Right lung (tissue), 10 donors: ENCODE measurements around the gene MAGEL2. TPM values are rescaled to one million over a fixed set of nuclear protein-coding genes. Genes with fewer than 3 reads are reported as not detected.

Experiments used
- DNase-seq, 2 donors: peaks; one replicate each; pipeline ENCODE4 v3.0.0-alpha.2; 2013
- long read RNA-seq, 8 donors: transcript quantifications; one replicate each; lab custom pipeline, GENCODE V29; 2026
- polyA plus RNA-seq, 5 donors: library from polyadenylated mRNA; unstranded; fragments of 120-200 nt; gene quantifications; one replicate each; pipeline versions ENCODE4 v1.2.1 to v1.2.3, GENCODE V29; 2013; ENCODE audit warnings: inconsistent platforms in 1 of 5, low replicate concordance in 1 of 5; ENCODE audit not compliant: insufficient read length in 5 of 5, insufficient read depth in 1 of 5

Gene MAGEL2
- 1 to 10 TPM; 2.8 to 6.0 (median 3.8) TPM for polyA plus RNA-seq
- long read RNA-seq, donor 1, full-length matches to known transcripts, result 8 of 8 reads
- long read RNA-seq, donor 1, partial matches to known transcripts, result 0 of 8 reads
- long read RNA-seq, donor 1, other reads (novel, unspliced or antisense), result 0 of 8 reads
- long read RNA-seq, donor 2, full-length matches to known transcripts, result 1 of 1 reads
- long read RNA-seq, donor 2, partial matches to known transcripts, result 0 of 1 reads
- long read RNA-seq, donor 2, other reads (novel, unspliced or antisense), result 0 of 1 reads
- long read RNA-seq, donor 3, full-length matches to known transcripts, result 2 of 2 reads
- long read RNA-seq, donor 3, partial matches to known transcripts, result 0 of 2 reads
- long read RNA-seq, donor 3, other reads (novel, unspliced or antisense), result 0 of 2 reads
- long read RNA-seq, donor 4, full-length matches to known transcripts, result 11 of 11 reads
- long read RNA-seq, donor 4, partial matches to known transcripts, result 0 of 11 reads
- long read RNA-seq, donor 4, other reads (novel, unspliced or antisense), result 0 of 11 reads
- long read RNA-seq, donor 5, full-length matches to known transcripts, result 8 of 8 reads
- long read RNA-seq, donor 5, partial matches to known transcripts, result 0 of 8 reads
- long read RNA-seq, donor 5, other reads (novel, unspliced or antisense), result 0 of 8 reads
- long read RNA-seq, donor 6, full-length matches to known transcripts, result 9 of 9 reads
- long read RNA-seq, donor 6, partial matches to known transcripts, result 0 of 9 reads
- long read RNA-seq, donor 6, other reads (novel, unspliced or antisense), result 0 of 9 reads
- long read RNA-seq, donor 7, result 0 reads
- long read RNA-seq, donor 8, full-length matches to known transcripts, result 2 of 2 reads
- long read RNA-seq, donor 8, partial matches to known transcripts, result 0 of 2 reads
- long read RNA-seq, donor 8, other reads (novel, unspliced or antisense), result 0 of 2 reads

GRCh38 chr15:23647421-23648370 is at the start of gene MAGEL2:
Gene MAGEL2 (minus strand): TSS chr15:23647867. CDS start chr15:23647742, 125 bp downstream.
- DNase-seq, result peak; percentile 70 to 74

DNA sequence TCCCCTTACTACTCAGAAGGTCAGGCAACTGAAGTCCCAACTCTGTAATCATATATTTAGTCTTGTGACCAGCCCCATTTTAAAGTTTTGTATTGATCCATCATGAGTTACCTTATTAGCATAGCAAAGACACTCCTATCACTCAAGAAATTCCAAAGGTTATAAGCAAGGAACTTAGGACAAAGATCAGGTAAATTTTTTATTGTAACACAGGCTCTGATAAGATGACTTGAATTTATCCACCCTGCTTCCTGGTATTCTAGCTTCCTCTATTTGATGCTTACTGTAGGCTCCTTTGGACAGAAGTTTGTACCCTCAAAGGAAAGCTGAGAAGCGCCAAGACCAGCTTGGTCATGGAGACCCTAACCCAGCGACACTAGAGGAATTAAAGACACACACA is 47.6 kb upstream of the MAGEL2 start:
- no peak for DNase-seq

- no peak for DNase-seq
Measured at GRCh38 chr15:23694592-23694991, 46.9 kb upstream of the MAGEL2 start.

GRCh38 chr15:23690450-23690852 is 42.8 kb upstream of the MAGEL2 start:
- DNase-seq, result peak; percentile 86 to 87

GRCh38 chr15:23690015-23690414 is 42.3 kb upstream of the MAGEL2 start:
- DNase-seq, result no peak

GRCh38 chr15:23687143-23687470 is 39.4 kb upstream of the MAGEL2 start, which contains the start of gene NDN:
Gene NDN (minus strand): TSS chr15:23687305. CDS start chr15:23687217, 88 bp downstream.
- DNase-seq, result peak; percentile 55 to 64

GRCh38 chr15:23686466-23687142 is 38.9 kb upstream of the MAGEL2 start:
- DNase-seq, result no peak

GRCh38 chr15:23671481-23671880 is 23.8 kb upstream of the MAGEL2 start:
- DNase-seq, result no peak

GRCh38 chr15:23670970-23671369 is 23.3 kb upstream of the MAGEL2 start:
- DNase-seq, result no peak

- no peak for DNase-seq
Measured at GRCh38 chr15:23663232-23663631, 15.6 kb upstream of the MAGEL2 start.

- peak in 1 of 2 donors; percentile 22 for DNase-seq
Measured at GRCh38 chr15:23648920-23649515, 1.4 kb upstream of the MAGEL2 start.

DNA sequence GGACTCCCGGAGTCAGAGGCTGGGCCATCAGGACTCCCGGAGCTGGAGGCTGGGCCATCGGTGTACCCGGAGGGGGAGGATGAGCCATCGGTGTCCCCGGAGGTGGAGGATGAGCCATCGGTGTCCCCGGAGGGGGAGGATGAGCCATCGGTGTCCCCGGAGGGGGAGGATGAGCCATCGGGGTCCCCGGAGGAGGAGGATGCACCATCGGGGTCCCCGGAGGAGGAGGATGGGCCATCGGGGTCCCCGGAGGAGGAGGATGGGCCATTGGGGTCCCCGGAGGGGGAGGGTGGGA is 719 bp downstream of the MAGEL2 start:
- DNase-seq, result no peak

DNA sequence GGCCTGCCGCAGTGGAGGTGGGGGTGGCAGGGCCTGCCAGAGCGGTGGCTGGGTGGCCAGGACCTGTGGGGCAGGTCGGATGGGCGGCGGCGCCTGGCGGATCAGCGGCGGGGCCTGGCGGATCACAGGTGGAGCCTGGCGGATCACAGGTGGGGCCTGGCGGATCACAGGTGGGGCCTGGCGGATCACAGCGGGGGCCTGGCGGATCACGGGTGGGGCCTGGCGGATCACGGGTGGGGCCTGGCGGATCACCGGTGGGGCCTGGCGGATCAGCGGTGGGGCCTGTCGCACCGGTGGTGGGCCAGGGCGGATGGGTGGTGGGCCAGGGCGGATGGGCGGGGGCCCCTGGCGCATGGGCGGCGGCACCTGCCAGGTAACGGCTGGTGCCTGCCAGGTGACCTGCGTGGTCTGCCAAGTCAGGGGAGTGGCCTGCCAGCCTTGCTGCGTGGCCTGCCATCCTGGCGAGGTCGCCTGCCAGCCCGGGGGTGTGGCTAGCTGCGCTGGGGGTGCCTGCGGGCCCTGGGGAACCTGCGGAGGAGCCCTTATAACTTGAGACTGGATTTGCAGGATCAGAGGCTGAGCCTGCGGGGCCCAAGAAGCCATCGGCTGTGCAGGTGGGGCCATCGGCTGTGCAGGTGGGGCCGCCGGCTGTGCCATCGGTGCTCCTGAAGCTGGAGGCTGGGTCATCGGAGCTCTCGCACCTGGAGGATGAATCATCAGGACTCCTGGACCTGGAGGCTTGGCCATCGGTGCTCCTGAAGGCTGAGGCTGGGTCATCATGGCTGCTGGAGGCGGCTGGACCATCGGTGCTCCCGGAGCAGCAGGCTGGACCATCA is 1.3 kb downstream of the MAGEL2 start:
- DNase-seq, result no peak

DNA sequence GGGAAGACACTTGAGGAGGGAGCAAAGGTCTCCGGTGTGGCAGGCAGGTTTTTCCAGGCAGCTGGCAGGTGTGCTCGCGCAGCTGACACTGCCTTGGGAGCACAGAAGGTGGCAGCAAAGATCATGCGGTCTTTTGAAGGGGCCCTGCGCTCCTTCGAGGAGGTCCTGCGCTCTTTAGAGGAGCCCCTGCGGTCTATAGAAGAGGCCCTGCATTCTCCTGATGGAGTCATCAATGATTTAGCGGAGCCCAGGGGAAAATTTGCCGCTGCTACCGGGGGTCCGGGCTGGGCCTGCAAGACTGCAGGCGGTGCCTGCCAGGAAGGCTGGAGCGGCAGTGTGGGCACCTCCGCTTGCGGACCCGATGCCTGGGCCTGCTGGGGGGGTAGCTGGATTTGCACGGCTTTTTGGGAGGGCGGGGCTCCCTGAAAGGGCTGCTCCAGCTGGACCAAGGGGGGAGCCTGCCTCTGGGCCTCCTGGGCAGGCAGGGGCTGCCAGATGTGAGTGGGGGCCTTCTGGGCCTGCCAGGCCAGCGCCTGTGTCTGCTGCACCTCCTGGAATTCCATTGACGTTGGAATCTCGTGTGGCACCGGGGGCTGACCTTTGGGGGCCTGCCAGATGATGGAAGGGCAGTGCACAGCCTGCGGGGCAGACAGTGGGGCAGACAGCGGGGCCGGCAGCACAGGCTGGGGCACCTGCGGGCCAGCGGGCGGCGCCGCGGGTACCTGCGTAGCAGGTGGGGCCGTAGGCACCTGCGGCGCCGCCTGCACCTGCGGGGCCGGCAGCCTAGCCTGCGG is 2.1 kb downstream of the MAGEL2 start:
- no peak for DNase-seq

DNA sequence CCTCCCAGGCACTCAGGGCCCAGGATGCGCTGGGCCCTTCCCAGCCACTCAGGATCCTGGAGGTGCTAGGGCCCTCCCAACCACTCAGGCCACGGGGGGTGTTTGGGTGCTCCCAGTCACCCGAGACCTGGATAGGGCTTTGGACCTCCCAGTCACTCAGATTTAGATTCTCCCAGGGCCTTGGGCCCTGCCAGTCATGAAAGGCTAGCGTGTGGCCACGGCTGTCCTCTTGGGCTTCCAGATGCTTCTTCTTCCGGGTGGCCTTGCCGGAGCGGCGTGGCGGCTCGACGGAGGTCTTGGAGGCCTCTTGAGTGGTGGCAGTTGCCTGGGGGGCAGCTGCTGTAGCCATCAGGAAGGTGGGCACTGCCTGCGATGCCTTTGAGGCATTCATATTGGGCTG is 2.8 kb downstream of the MAGEL2 start:
- DNase-seq, result no peak

GRCh38 chr15:23642413-23643044 is 5.1 kb downstream of the MAGEL2 start:
- peak in 1 of 2 donors; percentile 54 for DNase-seq

- no peak for DNase-seq
Measured at GRCh38 chr15:23634181-23634580, 13.5 kb downstream of the MAGEL2 start.

DNA sequence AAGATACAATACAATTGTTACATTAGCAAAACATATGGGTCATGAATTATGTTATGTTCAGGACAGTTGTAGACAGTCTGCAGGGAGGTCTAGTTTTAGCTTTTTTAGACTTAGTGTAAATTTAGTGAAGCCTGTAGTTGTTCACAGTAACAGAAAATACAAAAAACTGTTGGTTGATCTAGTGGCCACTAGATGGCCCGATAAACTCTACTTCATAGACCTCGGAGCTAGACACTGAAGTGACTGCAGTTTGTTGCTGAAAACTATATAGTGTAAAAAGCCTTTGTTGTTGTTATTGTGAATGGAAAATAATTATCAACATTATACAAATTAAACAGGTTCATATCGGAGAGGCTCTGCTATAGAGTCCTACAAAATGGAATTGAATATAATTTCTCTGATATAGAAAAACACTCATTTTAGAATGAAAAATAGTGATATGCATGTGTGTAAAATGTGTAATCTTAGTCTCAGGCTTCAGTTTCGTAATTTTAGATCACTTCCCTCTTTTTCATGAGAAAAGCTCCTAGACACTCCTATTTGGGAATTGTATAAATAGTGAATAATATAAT is 18.3 kb downstream of the MAGEL2 start:
- DNase-seq, result no peak
